HPDE6-E6E7 (cell line): Measurements from ENCODE around the gene VPS25.
A peak's percentile ranks its signal among the peaks of the same experiment; 100 is the strongest.
"Not testable (repeated sequence)": the region's sequence is repeated elsewhere in the genome, so short reads cannot be mapped to it uniquely, and the experiment has no call there.

Experiments
- DNase-seq: peaks from one replicate; pipeline ENCODE4 v3.0.0; 2011; ENCODE audit warnings: missing footprints; ENCODE audit errors: extremely low spot score

VPS25 gene

DNA sequence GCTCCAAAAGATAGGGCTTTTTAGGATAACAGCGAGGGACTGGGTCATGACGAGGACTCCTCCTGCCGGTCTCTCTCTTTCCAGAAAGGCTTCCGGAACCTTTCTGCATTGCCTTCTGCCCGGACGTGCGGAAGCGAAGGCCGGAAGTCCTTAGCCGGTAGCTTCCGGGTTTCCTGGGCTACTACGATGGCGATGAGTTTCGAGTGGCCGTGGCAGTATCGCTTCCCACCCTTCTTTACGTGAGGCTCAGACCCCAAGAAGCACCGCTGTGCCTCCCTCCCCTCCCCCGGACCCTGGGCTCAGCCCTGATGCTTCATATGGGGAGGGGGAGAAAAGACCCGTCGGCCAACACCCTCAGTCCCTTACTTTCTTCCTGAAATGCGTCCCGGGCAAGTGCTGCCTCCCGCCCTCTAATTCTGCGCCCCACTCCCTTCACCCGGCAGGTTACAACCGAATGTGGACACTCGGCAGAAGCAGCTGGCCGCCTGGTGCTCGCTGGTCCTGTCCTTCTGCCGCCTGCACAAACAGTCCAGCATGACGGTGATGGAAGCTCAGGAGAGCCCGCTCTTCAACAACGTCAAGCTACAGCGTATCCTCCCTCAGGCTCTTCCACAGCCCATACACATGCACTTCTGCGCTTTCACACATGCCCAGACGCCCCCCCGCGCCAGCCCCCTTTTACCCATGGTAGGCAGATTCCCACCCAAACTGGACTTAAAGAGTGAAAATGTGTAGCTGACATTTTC lies at the start of gene VPS25:
Gene VPS25, plus strand, starts transcription at position 160 of the 746 bp plus-strand sequence. Its CDS starts 27 bp downstream, at position 187.
- peak; percentile 87 for DNase-seq

DNA sequence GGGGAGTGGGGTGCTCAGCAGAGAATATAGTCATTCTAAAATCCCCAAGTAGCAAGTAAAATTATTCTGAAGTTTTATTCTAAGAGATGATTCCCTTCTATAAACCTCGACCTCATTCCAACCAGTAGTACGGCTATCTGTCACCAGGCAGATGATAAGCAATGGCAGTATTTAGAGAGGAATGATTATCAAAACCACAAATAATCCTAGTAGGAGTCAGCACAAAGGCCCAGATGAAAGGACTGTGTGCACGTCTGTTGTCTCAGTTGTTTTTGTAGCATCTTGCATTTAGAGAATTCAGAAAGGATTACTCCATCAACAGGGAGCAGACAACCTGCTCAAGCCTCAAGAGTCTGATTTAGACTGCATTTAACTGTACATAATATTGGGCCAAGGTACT lies 49.6 kb upstream of the VPS25 start:
- DNase-seq: no peak

DNA sequence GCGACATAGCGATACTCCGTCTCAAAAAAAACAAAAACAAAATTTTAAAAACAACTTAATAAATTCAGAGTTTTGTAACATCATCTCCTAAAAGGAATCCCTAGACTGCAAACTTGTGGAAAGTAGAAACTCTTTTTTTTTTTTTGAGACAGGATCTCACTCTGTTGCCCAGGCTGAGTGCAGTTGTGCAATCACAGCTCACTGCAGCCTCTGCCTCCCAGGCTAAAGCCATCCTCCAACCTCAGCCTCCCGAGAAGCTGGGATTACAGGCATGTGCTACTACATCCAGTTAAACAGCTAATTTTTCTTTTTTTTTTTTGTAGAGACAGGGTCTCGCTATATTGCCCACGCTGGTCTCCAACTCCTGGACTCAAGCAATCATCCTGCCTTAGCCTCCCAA lies 48.1 kb upstream of the VPS25 start:
- DNase-seq: no peak

DNA sequence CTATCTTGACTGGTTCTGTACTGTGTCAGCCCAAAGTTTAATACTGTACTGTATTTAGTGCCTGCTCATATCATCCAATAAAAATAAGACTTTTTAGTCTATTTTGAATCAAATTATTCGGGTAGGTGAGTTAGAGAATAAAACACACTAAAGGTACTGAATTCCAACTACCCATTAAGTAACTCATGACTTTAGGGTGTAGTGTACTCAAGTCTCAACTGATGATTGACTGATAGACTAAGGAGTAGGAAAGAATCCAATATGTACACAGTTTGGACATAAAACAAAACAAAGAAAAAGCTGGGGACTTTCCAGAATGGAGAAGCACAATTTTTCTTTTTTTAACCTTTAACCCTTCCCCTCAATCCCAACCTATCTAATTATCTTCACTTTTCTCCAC lies 32.5 kb upstream of the VPS25 start:
- no peak for DNase-seq

DNA sequence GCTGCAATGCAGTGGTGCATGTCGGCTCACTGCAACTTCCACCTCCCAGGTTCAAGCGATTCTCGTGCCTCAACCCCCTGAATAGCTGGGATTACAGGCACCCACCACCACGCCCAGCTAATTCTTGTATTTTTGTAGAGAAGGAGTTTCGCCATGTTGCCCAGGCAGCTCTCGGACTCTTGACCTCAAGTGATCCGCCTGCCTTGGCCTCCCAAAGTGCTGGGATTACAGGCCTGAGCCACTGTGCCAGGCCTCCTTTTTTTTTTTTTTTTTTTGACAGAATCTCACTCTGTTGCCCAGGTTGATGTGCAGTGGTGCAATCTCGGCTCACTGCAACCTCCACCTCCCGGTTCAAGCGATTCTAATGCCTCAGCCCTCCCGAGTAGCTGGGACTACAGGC lies 30.3 kb upstream of the VPS25 start:
- not testable (repeated sequence) for DNase-seq

DNA sequence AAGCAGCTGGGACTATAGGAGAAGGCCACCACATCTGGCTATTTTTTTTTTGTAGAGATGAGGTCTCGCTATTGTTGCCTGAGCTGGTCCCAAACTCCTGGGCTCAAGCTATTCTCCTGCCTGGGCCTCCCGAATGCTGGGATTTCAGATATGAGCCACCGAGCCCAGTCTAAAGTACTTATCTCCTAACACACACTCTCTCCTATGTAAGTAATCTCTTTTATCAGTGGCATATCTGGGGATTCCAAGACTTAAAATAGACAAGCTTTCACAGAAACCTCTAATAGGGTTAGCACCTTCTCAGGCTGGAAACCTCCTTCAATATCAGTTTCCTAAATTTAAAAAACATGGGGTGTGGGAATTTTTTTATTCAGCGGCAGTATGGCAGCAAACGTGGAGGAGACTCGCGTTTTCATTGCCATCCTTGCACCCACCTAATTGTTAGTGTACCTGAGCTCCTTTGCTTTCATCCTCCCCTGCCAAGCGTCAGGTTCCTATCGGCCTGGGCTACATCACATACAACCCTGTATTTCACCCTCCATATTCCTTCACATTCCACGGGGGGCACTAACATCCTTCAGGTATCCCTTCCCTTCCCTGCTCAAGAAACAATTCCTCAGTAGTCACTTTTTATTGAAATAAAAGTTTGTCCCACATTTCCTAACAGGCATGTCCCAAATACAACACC lies 29.5 kb upstream of the VPS25 start:
- no peak for DNase-seq

DNA sequence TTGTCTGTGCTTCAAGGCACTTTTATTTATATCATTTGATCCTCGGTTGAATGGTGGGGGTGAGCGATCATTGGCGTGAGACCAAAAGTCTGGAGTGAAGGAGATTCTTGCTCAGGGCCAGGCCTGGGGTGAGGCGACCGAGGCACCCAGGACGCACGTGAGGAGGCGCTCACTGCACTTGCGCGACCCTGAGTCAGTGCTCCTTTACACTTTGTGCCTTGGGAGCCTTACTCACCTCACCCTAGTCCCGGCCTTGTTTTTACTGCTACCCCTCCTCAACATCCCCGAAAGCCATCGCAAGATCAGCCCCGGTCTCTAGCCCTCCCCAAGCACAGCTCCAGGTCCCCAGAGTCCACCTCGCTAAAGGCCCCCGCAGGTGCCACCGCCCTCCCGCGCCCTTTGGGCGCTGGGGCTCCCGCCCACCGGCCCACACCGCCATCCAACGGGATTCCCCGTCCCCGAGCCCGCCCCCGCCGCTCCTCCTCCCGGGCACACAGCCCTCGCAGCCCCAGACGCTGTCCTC lies 28.9 kb upstream of the VPS25 start:
- DNase-seq: peak; percentile 73

DNA sequence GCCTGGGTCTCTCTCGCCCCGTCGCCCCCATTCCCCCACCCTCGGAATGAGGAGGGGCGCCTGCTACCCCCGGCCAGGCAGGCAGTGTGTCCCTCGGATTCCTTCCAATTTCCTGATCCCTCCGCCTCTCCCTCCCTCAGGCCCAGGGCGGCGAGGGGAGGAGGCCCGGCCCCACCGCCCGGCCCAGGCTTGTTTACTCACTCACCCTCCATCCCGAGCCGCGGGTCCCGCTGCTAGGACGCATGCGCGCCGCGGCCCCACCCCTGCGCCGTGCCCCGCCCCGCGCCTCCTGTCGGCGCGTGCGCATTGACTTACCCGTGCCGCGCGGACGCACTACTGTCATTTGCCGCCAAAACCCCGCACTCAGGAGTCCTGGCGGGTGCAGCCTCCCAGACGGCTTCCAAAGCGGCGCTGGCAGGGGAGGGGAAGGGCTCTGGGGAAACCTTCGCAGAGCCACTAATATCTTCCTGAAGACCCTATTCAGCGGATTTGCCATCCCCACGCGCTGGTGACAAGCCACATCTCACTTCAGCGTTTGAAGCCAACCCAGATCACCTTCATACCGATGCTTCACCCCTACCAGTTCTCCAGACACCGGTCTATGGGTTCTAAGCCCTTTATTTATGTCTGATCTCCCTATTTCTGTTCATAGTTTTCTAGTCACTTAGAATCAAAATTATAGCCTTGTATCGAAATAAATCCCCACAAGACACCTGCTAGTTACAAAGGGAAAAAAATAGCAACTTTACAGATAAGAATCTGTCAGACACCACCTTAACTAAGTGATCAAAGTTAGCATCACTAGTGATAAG lies 28.2 kb upstream of the VPS25 start, which contains the start of gene EZH1:
Gene EZH1, minus strand, starts transcription at position 235 of the 812 bp plus-strand sequence. CDS start 16,099 bp downstream, outside the sequence.
- DNase-seq: peak; percentile 100

DNA sequence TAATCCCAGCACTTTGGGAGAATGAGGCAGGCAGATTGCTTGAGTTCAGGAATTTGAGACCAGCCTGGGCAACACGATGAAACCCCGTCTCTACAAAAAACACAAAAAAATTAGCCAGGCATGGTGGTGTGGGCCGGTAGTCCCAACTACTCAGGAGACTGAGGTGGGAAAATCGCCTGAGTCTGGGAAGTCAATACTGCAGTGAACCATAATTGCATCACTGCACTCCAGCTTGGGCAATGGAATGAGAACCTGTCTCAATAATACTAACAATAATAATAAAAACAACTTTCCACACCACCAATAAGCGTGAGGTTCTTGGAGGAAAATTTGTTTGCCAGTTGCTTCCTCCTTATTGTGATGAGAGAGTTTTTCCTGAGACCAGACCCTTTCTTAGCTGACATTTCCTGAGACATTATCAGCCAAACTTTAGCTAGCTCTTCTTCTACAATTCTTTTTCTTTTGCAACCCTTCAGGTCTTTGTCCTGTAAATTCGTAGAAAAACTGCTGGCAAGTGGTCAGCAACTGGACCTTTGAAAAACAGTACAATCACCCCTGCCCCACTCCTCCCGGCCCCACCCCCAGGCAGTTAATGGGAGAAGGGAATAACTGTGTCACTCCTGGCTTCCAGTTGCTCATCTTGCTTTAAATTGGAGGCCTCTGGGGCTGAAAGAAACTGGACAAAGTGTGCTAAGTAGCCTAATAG lies 24.9 kb upstream of the VPS25 start:
- no peak for DNase-seq

DNA sequence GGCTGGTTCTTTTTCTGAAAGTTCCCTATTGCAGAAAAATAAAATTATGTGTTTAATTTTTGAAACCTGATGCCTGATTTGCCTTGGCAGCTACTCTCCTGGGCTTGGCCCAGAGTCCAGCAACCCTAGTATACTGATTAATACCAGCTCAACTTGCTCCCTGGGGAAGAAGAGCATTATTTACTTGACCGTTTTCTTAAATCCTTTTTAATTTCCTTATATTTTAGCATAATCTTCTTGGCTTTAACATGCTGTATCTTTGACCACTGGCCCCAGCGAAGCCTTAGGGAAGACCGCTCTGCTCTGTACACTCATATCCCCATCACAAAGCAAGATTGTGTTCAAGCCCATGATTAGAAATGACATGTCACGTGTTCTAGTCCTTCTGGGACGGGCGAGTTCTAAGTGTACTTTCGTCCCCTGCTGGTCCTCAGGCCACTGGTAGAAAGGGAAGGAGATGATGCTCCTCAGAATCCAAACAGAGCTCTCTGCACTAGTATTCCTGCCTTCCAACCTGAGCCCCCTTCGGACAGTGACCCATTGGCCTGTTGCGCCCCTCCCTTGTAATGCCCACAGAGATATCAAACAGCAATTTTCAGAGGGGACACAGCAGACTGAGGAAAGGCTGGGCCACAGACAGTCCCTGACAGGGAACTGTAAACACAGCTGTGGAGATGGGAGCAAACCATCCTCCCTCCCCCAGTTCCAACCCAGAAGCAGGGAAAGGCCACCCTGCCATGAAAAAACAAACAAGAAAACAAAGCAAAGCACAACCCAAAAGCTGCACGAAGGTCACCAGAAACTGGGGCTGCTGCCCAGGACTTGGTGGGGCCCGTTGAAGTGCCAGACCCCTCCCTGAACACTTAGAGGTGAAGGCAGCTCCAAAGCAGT lies 24.1 kb upstream of the VPS25 start:
- DNase-seq: no peak

DNA sequence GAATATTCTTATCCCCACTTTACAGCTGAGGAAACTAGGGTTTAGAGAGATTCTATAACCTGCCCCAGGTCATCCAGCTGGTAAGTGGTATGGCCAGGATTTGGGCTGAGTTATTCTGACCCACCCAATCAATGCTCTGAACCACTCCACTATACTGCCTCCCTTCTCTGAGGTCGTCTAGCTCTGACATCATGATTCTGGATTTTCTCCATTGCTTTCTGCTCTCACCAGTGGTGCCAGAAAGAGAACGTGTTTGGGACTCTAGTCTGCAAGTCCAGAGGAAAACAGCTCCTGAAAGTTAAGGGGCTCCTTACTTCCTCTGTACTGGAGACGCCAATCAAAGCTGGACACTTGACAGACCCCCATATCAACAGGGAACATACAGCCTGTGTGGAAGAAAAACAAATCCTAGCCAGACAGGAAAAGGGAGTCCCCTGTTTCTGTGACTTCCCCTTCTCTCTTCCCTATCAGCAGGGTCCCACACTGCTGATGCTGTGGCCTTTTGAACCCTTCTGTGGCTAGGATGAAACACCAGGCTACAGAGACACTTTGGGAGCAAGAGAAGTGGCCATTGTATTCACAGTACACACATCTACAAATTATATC lies 22.4 kb upstream of the VPS25 start:
- DNase-seq: no peak

DNA sequence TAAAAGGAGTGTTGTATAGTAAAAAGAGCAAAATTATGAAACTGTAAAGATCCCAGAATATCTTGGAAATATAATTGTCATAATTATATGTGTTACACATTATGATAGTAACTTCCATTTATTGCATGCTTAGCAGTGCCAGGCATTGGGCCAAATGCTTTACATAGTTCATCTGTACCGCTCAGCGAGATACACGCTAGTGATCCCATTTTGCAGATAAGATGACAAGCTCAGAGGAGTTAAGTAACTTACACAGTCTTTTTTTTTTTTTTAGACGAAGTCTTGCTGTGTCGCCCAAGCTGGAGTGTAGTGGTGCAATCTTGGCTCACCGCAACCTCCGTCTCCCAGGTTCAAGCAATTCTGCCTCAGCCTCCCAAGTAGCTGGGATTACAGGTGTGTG lies 21.6 kb upstream of the VPS25 start:
- no peak for DNase-seq

DNA sequence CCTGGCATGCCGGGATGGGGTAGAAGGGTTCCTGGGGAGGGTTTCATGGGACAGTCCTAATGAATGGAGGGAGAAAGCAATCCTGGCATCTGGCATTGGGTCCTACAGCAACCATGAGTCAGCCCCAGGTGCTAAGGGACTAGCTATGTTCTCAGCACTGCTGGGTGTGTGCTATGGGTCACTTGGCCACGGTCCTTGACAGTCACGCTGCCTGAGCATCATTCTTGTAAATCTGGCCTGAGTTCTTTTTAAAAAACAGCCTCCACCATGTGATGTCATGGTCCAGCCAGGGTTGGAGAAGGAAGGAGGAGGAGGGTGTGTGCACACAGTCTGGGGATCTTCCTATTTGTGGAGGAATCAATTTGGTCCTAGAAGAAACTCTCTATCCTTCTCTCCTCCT lies 18.5 kb upstream of the VPS25 start:
- no peak for DNase-seq

DNA sequence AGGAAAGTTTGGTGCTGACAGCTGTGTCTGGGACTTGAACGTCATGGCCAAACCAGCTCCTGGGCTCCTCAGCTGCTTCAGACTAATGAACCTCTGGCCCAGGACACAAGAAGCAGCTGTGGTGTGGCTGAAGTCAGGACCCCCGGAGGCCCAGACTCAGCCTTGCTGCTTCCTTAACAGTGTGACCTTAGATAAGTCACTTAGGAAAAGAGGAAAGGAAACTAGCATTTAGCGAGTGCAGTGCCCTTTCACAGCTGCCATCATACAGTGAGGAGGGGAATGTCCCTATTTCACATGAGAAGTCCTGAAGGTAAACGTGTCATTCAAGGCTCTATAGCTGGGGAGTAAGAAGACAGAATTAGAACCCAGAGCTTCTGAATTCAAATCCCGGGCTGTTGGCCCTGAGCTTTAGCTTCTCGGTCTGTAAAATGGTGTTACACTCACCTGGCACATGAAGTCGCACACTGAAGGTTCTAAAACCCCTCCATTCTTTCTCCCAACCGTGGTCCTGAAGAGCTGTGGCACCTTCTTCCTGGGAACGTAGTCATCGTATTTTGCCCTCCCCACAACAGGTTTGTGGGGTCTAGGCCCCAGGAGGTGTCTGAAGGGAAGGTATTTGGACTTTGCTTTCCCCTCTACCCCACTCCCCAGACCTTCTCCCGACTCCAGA lies 13.1 kb upstream of the VPS25 start:
- DNase-seq: no peak

DNA sequence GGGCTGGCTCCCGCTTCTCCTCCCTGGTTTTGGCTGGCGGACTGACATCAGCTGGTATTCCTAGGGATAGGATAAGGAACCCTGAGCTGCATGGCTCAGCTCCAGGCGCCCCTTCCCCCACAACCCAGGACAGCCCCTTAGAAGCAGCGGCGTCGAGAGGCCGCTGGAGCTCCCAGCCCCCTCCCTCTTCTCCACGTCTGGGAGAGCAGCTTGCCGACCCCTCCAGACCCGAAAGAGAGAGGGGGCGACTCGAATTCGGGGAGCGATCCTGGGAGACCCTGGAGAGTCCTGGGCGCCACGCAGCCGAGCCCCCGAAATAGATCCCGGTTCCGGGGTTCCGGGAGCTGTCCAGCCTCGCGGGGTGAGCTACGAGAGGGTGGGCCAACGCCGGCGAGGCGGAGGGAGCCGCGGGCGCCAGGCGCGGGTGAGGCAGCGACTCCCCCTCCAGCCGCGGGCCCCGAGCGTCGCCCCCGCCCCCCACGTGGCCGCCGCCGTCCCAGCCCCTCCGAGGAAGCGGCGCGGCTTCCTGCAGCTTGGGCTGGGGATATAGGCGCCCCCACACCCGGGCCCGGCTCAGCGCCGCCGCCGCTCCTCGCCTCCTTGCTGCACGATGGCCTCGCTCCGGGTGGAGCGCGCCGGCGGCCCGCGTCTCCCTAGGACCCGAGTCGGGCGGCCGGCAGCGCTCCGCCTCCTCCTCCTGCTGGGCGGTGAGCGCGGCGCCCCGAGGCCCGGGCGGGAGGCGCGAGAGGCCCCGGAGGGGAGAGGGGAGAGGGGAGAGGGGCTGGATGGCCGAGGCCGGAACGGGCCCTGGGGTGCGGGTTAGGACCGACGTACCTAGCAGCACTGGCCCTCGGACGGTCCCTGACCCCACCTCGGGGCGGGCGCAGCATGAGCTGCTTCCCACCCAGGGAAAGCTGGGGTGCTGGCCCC lies 12.3 kb upstream of the VPS25 start, which contains the start of gene RAMP2:
Gene RAMP2, plus strand, starts transcription at position 576 of the 930 bp plus-strand sequence. Its CDS starts 35 bp downstream, at position 611.
- DNase-seq: no peak

DNA sequence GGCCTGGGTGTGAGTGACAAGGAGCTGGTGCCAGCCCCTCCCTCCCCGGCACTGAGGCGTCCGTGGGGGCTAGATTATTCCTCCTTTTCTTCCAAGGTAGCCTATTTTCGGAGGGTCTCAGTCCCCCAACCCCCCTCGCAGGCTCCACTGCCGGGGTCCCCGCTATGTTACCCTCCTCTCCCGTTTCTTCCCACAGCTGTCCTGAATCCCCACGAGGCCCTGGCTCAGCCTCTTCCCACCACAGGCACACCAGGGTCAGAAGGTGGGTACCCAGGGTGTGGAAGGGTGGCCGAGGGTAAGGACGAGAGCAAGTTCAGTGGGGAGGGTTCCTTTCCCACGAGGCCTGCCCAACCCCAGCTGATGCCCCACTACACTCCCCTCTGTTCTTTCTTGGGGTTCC lies 11.6 kb upstream of the VPS25 start:
- DNase-seq: no peak

DNA sequence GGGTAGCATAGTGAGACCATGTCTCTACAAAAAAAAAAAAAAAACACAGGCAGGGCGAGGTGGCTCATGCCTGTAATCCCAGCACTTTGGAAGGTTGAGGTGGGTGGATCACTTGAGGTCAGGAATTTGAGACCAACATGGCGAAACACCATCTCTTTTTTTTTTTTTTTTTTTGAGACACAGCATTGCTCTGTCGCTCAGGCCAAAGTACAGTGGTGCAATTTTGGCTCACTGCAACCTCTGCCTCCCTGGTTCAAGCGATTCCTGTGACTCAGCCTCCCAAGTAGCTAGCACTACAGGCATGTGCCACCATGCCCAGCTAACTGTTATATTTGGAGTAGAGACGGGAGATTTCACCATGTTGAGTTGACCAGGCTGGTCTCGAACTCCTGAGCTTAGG lies 7.1 kb upstream of the VPS25 start:
- DNase-seq: no peak

DNA sequence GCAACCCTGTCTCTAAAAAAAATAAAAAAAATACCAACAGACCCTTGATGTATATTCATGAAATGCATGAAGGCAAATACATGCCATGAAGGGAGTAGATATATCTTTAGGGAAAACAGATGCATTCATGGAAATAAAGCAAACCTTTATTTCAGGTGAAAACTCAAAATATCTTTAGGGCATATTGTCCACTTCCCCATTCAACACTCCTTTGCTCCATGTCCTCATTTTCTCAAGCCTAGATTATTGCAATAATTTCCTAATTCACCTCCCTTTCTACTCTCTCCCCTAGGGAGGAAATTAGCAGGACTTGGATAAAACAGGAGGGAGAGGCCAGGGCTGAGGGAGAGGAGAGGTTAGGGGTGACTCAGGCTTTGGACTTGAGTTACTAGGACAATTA lies 5.7 kb upstream of the VPS25 start:
- DNase-seq: no peak
